HL-60 (cell line): ENCODE data around the gene CLRN3.

Source experiments
- DNase-seq, 2 experiments: peaks; one replicate each; pipeline ENCODE4 v3.0.0-alpha.2; 2010 to 2020; ENCODE audit warnings: low read depth in 1 of 2, low spot score in 1 of 2
- H3K27ac ChIP-seq: fragments of 250-450 bp; sonication (Bioruptor Pico); replicated peaks from 2 replicates; pipeline ENCODE4 v1.5.1; 2020; ENCODE audit warnings: mild to moderate bottlenecking, moderate library complexity
- H3K27me3 ChIP-seq: fragments of 250-450 bp; sonication (Bioruptor Pico); 2 replicates; pipeline ENCODE4 v1.5.1; 2021; ENCODE audit warnings: mild to moderate bottlenecking, moderate library complexity; ENCODE audit not compliant: insufficient read depth, poor library complexity, severe bottlenecking
- H3K4me3 ChIP-seq: replicated peaks from 2 replicates; pipeline ENCODE4 v1.5.1; 2011; ENCODE audit warnings: mild to moderate bottlenecking, control low read depth, low read length; ENCODE audit not compliant: insufficient read depth
- CTCF ChIP-seq: IDR thresholded peaks from one replicate; pipeline ENCODE4 v1.5.1; 2011; ENCODE audit warnings: low read length, control low read depth, inconsistent platforms; ENCODE audit not compliant: insufficient read depth
- GABPA ChIP-seq: IDR thresholded peaks from 2 replicates; pipeline ENCODE4 v1.6.1; 2012; ENCODE audit warnings: low read depth
- POLR2AphosphoS5 ChIP-seq: IDR thresholded peaks from 2 replicates; pipeline ENCODE4 v1.6.1; 2012; ENCODE audit warnings: low read depth
- REST ChIP-seq: IDR thresholded peaks from 2 replicates; pipeline ENCODE4 v1.6.1; 2012; ENCODE audit warnings: low read depth; ENCODE audit not compliant: insufficient replicate concordance
- SPI1 ChIP-seq: IDR thresholded peaks from 2 replicates; pipeline ENCODE4 v1.6.1; 2012; ENCODE audit warnings: low read depth, mild to moderate bottlenecking, borderline replicate concordance

Gene CLRN3

DNA sequence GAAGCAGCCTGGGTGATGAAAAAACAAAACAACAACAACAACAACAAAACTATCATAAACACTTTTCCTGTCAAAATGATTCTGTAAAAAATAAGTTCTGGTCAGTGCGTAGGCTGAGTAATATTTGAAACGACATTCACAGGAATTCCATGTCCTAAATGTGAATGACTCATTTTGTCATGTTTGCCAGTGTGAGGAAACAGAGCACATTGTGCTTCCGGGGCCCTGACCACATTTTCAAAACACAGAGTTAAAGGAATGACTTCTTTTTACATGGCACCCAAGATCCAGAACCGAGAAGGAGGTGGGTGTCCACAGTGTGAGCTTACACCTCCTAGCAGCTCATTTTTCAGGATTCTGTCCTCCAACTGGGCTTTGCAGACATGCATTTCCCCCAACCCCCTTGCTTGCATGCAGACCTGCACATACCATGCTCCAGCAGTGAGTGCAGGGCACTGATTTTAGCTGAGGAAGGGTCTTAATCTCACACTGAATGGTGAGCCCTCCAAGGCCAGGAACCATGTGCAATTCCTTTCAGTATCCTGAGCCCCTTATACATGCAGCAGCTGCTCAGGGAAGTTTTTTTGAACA is 3.0 kb downstream of the CLRN3 start:
- TF ChIP-seq POLR2AphosphoS5 (no peak), GABPA (no peak), SPI1 (no peak), CTCF (no peak), REST (no peak)
- DNase-seq, result peak in 1 of 2 experiments; percentile 30
- no peak overlapping the region for H3K4me3 ChIP-seq
- H3K27me3 ChIP-seq, result no peaks in the 10 kb centered on the region
- H3K27ac ChIP-seq, result no peak overlapping the region

- Histone ChIP-seq H3K27me3 (no peaks in the 10 kb centered on the region), H3K27ac (0 out of 2 replicates have a peak overlapping the region, but pooled peaks have one; percentile 2), H3K4me3 (no peak overlapping the region)
- DNase-seq, result no peak
- TF ChIP-seq CTCF (no peak), REST (no peak), GABPA (no peak)
Observed at GRCh38 chr10:127888521-127889312, 4.0 kb downstream of the CLRN3 start.

GRCh38 chr10:127887541-127888415 is 5.0 kb downstream of the CLRN3 start:
- Histone ChIP-seq H3K27ac (no peak overlapping the region), H3K27me3 (no peaks in the 10 kb centered on the region), H3K4me3 (no peak overlapping the region)
- no peak for DNase-seq
- TF ChIP-seq POLR2AphosphoS5, result no peak
- no peak for TF ChIP-seq SPI1
- TF ChIP-seq REST, result no peak
- TF ChIP-seq CTCF, result no peak
- TF ChIP-seq GABPA, result no peak
